Epithelial cell of esophagus (primary cell): ENCODE data around the gene NAT16.

Experiments
- DNase-seq: peaks from one replicate; pipeline ENCODE4 v3.0.0; 2010; ENCODE audit warnings: low read depth
- H3K4me3 ChIP-seq: 2 replicates; pipeline ENCODE4 v1.5.1; 2011; ENCODE audit warnings: mild to moderate bottlenecking, low read length, control low read depth
- TF ChIP-seq, protein P1 (sequence below): IDR thresholded peaks from 2 replicates; pipeline ENCODE4 v1.5.1; 2011; ENCODE audit warnings: low read depth, mild to moderate bottlenecking, low read length, control low read depth, inconsistent platforms; ENCODE audit not compliant: insufficient read depth; ENCODE audit errors: missing control alignments

Gene NAT16

GRCh38 chr7:101166909-101167644, 13.0 kb downstream of the NAT16 start:
- TF ChIP-seq, protein P1, sequence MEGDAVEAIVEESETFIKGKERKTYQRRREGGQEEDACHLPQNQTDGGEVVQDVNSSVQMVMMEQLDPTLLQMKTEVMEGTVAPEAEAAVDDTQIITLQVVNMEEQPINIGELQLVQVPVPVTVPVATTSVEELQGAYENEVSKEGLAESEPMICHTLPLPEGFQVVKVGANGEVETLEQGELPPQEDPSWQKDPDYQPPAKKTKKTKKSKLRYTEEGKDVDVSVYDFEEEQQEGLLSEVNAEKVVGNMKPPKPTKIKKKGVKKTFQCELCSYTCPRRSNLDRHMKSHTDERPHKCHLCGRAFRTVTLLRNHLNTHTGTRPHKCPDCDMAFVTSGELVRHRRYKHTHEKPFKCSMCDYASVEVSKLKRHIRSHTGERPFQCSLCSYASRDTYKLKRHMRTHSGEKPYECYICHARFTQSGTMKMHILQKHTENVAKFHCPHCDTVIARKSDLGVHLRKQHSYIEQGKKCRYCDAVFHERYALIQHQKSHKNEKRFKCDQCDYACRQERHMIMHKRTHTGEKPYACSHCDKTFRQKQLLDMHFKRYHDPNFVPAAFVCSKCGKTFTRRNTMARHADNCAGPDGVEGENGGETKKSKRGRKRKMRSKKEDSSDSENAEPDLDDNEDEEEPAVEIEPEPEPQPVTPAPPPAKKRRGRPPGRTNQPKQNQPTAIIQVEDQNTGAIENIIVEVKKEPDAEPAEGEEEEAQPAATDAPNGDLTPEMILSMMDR: no peak
- DNase-seq: no peak
- no peak overlapping the region for H3K4me3 ChIP-seq

DNA sequence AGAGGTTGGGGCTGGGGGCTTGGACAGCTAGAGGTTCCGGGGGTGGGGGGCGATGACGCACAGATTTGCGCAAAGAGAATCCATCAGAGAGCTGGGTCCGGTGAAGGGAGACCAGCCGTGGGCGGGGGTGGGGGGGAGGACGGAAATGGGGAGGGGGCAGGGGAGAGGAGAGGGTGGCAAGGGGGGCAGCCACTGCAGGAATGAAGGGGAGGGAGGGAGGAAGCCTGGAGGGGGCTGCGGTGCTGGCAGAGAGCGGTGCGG, 13.5 kb downstream of the NAT16 start:
- no peak for DNase-seq
- H3K4me3 ChIP-seq: no peak overlapping the region
- TF ChIP-seq, protein P1: no peak

DNA sequence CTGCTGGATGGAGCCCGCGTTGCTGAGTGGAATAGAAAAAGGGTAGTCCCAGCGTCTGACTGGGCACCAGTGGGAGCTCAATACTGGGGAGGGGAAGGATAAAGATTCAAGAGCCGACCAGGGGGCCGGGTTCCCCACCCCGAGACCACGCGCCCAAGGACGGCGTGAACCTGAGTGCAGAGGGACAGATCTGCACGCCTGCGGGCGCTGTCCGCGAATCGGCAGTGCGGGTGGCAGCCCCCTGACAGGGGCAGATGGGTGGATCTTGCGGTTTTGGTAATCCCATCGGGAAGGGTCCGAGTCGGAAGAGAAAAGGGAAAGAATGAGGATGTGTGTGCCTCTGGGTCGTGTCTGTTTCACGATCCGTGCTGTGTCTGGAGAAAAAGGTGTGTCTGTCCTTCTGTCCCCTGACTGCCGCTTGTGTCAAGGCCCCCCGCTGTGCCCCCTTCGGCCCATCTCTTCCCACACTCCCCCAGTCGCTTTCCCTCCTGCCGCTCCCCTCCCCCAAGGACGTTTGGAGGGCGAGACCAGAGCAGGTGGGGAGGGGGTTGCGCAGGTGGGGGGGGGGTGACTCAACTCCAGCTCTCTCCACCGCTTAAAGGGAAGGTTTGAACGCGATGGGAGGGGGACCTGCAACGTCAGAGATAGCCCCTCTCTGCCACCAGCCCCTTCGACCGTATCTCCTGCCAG, 14.0 kb downstream of the NAT16 start:
- TF ChIP-seq, protein P1: no peak
- DNase-seq: no peak
- H3K4me3 ChIP-seq: peak overlapping the region; percentile 7

- peak within 1 kb of the TSS; percentile 7 for H3K4me3 ChIP-seq
- DNase-seq: peak; percentile 95
- TF ChIP-seq, protein P1: no peak
Observed at GRCh38 chr7:101165075-101165957, 14.8 kb downstream of the NAT16 start, which contains the start of gene VGF. VGF (minus strand) TSS chr7:101165569; CDS start chr7:101164843, 726 bp downstream.

DNA sequence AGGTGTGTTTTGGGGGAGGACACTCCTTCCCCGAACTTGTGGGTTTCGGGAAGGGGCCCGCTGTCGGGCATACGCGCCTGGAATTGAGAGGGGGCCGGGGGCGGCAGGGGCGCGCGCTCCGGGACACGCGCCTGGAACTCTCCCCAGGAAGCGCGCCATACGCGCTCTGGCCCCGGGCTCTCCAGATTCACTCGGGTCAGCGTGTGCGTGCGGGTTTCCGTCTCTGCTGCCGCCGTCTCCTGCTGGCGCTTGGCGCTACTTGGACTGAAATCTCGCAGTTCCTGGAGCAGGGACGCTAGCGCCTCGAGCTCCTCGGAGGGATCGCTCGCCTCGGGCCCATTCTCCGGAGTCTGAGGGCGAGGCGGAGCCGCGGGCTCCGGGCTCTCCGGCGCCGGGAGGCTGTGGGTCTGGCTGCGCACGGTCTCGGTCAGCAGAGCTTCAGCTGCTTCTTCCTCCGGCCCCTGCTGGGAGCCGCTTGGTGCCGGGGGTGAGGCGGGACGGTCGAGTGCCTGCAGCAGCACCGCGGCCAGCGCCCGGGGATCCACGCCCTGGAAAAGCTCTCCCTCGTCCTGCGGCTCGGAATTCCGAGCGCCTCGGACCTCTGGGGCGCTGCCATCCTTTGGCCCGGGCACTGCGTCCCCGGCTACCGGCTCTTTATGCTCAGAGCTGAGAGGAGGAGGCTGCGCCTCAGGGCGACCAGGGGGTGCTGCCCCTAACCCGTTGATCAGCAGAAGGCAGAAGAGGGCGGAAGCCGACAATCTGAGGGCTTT, 15.8 kb downstream of the NAT16 start:
- peak overlapping the region; percentile 11 for H3K4me3 ChIP-seq
- TF ChIP-seq, protein P1: no peak
- DNase-seq: peak; percentile 74

DNA sequence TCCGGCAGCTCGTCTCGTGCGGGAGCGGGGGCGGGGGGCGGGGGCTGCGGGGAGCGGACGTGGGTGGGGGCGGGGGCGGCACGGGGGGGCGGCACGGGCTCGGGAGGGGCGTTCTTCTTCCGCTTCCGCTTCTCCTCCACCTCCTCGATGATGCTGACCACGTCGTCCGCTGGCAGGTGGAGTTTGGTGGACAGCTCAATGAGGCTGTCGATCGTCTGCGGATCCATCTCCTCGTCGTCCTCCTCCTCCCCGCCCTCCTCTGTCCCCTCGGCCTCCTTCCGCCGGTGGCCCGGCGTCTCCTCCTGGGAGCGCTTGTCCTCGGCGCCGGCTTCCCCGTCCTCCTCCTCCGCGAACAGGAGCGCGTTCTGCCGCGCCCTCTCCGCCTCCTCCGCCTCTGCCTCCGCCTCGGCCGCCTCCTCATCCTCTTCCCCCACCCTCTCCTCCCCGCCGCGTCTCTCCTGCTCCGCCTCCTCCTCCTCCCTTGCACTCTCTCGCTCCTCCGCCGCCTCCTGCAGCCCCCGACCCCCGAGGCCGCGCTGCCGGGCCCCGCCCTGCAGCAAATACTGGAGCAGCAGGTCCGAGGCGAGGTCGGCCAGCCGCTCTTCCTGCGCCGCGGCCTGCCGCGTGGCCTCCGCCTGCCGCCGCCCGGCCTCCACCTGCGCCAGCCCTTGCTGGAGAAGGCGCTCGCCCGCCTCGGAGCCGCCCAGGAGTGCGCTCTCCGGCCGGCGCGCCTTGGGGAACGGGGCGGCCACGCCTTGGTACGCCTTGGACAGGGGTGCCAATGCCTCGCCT, 16.6 kb downstream of the NAT16 start:
- TF ChIP-seq, protein P1: no peak
- DNase-seq: peak; percentile 55

More for the DNA sequence above, 16.6 kb downstream of the NAT16 start:
- peak overlapping the region; percentile 36 for H3K4me3 ChIP-seq
